ENCODE measurements around the gene USP2.

DNA sequence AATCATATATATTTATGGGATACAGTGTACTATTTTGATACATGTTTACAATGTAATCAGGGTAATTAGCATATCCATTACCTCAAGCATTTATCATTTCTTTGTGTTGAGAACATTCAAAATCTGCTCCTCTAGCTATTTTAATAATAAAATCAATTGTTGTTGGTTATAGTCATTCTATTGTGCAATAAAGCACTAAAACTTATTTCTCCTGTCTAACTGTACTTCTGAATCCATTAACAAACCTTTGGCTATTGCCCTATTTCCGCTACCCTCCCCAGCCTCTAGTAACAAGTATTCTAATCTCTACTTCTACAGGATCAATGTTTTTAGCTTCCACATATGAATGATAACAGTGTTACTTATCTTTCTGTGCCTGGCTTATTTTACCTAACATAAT, 15.3 kb upstream of the USP2 start:
- TF ChIP-seq, protein P1, sequence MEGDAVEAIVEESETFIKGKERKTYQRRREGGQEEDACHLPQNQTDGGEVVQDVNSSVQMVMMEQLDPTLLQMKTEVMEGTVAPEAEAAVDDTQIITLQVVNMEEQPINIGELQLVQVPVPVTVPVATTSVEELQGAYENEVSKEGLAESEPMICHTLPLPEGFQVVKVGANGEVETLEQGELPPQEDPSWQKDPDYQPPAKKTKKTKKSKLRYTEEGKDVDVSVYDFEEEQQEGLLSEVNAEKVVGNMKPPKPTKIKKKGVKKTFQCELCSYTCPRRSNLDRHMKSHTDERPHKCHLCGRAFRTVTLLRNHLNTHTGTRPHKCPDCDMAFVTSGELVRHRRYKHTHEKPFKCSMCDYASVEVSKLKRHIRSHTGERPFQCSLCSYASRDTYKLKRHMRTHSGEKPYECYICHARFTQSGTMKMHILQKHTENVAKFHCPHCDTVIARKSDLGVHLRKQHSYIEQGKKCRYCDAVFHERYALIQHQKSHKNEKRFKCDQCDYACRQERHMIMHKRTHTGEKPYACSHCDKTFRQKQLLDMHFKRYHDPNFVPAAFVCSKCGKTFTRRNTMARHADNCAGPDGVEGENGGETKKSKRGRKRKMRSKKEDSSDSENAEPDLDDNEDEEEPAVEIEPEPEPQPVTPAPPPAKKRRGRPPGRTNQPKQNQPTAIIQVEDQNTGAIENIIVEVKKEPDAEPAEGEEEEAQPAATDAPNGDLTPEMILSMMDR (IDR thresholded peaks at IDR 0.05; ENCODE audit: insufficient read depth, low read length): no peak
- no peak for TF ChIP-seq GABPA (IDR thresholded peaks at IDR 0.05; ENCODE audit: low read depth)
- TF ChIP-seq, protein P2, sequence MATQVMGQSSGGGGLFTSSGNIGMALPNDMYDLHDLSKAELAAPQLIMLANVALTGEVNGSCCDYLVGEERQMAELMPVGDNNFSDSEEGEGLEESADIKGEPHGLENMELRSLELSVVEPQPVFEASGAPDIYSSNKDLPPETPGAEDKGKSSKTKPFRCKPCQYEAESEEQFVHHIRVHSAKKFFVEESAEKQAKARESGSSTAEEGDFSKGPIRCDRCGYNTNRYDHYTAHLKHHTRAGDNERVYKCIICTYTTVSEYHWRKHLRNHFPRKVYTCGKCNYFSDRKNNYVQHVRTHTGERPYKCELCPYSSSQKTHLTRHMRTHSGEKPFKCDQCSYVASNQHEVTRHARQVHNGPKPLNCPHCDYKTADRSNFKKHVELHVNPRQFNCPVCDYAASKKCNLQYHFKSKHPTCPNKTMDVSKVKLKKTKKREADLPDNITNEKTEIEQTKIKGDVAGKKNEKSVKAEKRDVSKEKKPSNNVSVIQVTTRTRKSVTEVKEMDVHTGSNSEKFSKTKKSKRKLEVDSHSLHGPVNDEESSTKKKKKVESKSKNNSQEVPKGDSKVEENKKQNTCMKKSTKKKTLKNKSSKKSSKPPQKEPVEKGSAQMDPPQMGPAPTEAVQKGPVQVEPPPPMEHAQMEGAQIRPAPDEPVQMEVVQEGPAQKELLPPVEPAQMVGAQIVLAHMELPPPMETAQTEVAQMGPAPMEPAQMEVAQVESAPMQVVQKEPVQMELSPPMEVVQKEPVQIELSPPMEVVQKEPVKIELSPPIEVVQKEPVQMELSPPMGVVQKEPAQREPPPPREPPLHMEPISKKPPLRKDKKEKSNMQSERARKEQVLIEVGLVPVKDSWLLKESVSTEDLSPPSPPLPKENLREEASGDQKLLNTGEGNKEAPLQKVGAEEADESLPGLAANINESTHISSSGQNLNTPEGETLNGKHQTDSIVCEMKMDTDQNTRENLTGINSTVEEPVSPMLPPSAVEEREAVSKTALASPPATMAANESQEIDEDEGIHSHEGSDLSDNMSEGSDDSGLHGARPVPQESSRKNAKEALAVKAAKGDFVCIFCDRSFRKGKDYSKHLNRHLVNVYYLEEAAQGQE (IDR thresholded peaks at IDR 0.05; ENCODE audit: insufficient replicate concordance, low read depth): no peak
- TF ChIP-seq SPI1 (IDR thresholded peaks at IDR 0.05; ENCODE audit: borderline replicate concordance, low read depth): no peak
- no peak for TF ChIP-seq POLR2AphosphoS5 (IDR thresholded peaks at IDR 0.05; ENCODE audit: low read depth)

Measured in HL-60 (cell line).